ENCODE results near the gene ARHGAP4.

ARHGAP4 gene

GRCh38 chrX:153870288-153870690 lies 55.8 kb downstream of the ARHGAP4 start:
- in situ Hi-C loops (cut with HindIII; ENCODE audit: low sequenced_read_pairs) = no loop called here

GRCh38 chrX:153869473-153870287 lies 56.4 kb downstream of the ARHGAP4 start:
- in situ Hi-C loops (cut with HindIII; ENCODE audit: low sequenced_read_pairs) = no loop called here

- in situ Hi-C loops (cut with HindIII; ENCODE audit: low sequenced_read_pairs) = no loop called here
These were observed 57.2 kb downstream of the ARHGAP4 start for GRCh38 chrX:153868576-153869472.

DNA sequence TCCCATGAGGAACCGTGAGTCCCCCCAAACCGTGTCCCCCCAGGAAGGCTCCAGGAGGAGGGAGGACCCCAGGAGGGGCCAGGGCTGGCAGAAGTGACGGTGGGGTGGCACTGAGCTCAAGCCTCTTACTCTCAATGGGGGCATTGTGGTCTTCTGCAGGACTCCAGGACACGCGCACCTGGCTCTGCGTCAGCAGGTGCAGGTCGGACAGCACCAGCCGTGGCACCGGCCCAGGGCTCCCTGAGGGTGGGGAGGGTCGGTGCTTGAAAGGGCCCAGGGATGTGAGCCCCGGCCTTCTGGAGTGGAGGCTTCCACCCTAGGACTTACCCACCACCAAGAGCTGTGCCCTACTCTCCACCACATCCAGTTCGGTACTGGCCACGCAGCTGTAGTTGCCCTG lies 58.4 kb downstream of the ARHGAP4 start:
- in situ Hi-C loops (cut with HindIII; ENCODE audit: low sequenced_read_pairs) = no loop called here

DNA sequence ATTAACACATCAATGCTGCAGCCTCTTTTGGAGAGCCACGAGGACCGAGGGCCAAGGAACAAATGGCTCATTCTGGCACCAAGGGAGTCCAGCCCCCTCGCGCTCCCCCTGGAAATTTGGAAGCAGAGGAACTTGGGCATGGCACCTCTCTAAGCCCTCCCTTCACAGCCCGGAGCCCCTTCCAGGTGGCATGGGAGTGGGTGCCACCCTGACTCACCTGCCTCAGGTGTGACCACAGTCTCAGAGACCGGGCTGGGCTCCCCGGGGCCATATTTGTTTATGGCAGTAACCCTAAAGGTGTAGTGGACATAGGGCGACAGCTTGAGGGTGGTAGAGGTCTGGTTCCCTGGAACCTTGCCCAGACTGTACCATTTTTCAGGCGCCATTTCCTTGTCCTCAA lies 58.9 kb downstream of the ARHGAP4 start:
- in situ Hi-C loops (cut with HindIII; ENCODE audit: low sequenced_read_pairs) = no loop called here

DNA sequence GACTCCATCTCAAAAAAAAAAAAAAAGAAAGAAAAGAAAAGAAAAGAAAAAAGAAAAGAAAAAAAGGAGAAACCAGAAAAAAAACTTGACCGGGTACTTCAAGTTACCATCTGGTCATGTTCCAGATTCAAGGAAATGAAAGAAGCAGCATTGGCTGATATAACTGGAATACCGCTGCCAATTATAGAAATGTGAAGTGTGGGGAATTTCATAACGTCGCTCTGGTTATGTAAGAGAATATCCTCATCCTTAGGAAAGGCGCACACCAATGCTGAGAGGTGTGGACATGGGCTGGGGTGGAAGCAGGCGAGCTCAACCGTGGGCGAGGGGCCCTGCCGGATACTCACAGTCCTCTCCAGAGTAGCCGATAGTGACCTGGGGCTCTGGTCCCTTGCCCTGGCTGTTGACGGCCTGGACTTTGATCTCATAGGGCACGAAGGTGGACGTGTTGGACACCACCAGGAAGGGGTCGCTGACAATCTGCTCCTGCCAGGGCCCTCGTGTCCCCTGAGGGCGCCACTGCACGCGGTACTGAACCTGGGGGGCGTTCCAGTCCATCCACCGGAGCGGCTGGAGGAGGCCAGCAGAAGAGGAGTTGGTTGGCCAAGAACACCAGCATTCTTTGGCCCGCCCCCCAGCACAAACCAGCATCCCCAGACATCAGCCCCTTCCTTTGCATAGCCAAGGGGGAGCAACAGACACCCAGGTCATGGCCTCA lies 59.6 kb downstream of the ARHGAP4 start:
- in situ Hi-C loops (cut with HindIII; ENCODE audit: low sequenced_read_pairs) = no loop called here

DNA sequence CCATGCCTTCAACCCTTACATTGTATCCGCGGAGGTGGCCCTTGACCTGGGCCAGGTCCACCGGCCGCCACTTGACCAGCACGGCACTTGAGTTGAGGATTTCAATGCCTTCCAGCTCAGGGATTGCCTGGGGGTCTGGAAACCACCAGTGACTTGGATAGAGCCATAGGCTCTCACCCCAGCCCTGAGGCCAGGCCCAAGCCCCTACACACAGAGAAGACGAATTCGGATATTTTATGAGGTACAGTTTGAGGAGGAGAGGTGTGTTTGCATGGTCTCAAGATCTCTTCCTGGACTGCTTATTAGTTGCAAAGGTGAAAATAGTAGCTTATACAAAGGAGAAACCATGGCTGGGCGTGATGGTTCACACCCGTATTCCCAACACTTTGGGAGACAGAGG lies 60.4 kb downstream of the ARHGAP4 start:
- in situ Hi-C loops (cut with HindIII; ENCODE audit: low sequenced_read_pairs) = no loop called here

GRCh38 chrX:153865321-153865580 lies 60.8 kb downstream of the ARHGAP4 start:
- in situ Hi-C loops (cut with HindIII; ENCODE audit: low sequenced_read_pairs) = no loop called here

GRCh38 chrX:153864561-153865320 lies 61.3 kb downstream of the ARHGAP4 start:
- in situ Hi-C loops (cut with HindIII; ENCODE audit: low sequenced_read_pairs) = no loop called here

GRCh38 chrX:153864101-153864500 lies 62.0 kb downstream of the ARHGAP4 start:
- in situ Hi-C loops (cut with HindIII; ENCODE audit: low sequenced_read_pairs) = no loop called here

GRCh38 chrX:153863251-153863991 lies 62.6 kb downstream of the ARHGAP4 start:
- in situ Hi-C loops (cut with HindIII; ENCODE audit: low sequenced_read_pairs) = no loop called here

- in situ Hi-C loops (cut with HindIII; ENCODE audit: low sequenced_read_pairs) = no loop called here
These were observed 63.5 kb downstream of the ARHGAP4 start for GRCh38 chrX:153862369-153863250.

- in situ Hi-C loops (cut with HindIII; ENCODE audit: low sequenced_read_pairs) = no loop called here
These were observed 64.2 kb downstream of the ARHGAP4 start for GRCh38 chrX:153861733-153862310.

DNA sequence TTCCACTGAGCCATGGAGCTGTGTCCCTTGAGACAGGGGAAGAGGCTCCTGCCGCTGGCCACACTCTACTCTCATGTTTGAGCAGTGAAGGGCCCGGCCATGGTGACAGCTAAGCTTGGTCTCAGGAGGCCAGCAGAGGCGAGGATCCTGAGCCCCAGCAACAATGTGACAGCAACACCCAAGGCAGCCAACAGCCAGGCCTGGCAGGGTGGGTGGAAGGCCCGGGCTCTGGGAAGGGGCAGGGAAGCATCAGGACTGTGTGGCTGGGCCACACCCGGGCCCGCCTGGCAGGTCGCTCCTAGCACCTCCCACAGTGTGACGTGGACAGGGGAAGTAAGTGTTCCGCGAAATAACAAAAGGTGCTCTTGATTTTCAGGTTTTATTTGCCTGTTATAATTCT lies 64.9 kb downstream of the ARHGAP4 start:
- in situ Hi-C loops (cut with HindIII; ENCODE audit: low sequenced_read_pairs) = no loop called here
